GM23338 (cell line): ENCODE results near the gene AK3. TPM values are rescaled to one million over a fixed set of nuclear protein-coding genes. Genes with fewer than 3 reads are reported as not detected.
"Not testable (repeated sequence)": the region's sequence is repeated elsewhere in the genome, so short reads cannot be mapped to it uniquely, and the experiment has no call there.

ENCODE experiments used
- ATAC-seq: fragments of 200-7000 bp; cut with Tn5 transposase; 3 replicates; pipeline ENCODE4 v1.9.1; 2020
- DNase-seq: peaks from one replicate; pipeline ENCODE4 v3.0.0-alpha.2; 2015; ENCODE audit warnings: low spot score
- H2AFZ ChIP-seq: fragments of 200-600 bp; sonication (generic); 2 replicates; pipeline ENCODE4 v1.8.0; 2016; ENCODE audit warnings: antibody characterized with exemption, mild to moderate bottlenecking, moderate library complexity
- H3F3A ChIP-seq: fragments of 200-600 bp; sonication (generic); replicated peaks from 2 replicates; pipeline ENCODE4 v1.8.0; 2017; ENCODE audit warnings: antibody characterized with exemption, mixed run types, low read depth
- H3K27ac ChIP-seq: fragments of 200-600 bp; sonication (generic); 2 replicates; pipeline ENCODE4 v1.6.1; 2016; ENCODE audit warnings: low read depth
- H3K27me3 ChIP-seq: fragments of 200-600 bp; sonication (generic); 2 replicates; pipeline ENCODE4 v1.8.0; 2016; ENCODE audit warnings: mild to moderate bottlenecking, mixed run types, moderate library complexity; ENCODE audit not compliant: insufficient read depth
- H3K36me3 ChIP-seq: fragments of 200-600 bp; sonication (generic); 2 replicates; pipeline ENCODE4 v1.8.0; 2016; ENCODE audit warnings: mild to moderate bottlenecking; ENCODE audit not compliant: insufficient read depth
- H3K4me1 ChIP-seq: fragments of 200-600 bp; sonication (generic); 2 replicates; pipeline ENCODE4 v1.8.0; 2016; ENCODE audit warnings: mild to moderate bottlenecking, moderate library complexity; ENCODE audit not compliant: insufficient read depth
- H3K4me2 ChIP-seq: fragments of 200-600 bp; sonication (generic); 2 replicates; pipeline ENCODE4 v1.7.1; 2017; ENCODE audit warnings: mixed run types
- H3K4me3 ChIP-seq: fragments of 200-600 bp; sonication (generic); 2 replicates; pipeline ENCODE4 v1.6.1; 2016; ENCODE audit warnings: mixed run types
- H3K79me2 ChIP-seq: fragments of 200-600 bp; sonication (generic); replicated peaks from 2 replicates; pipeline ENCODE4 v1.8.0; 2017; ENCODE audit warnings: mild to moderate bottlenecking; ENCODE audit not compliant: insufficient read depth
- H3K9me2 ChIP-seq: fragments of 200-600 bp; sonication (generic); 2 replicates; pipeline ENCODE4 v1.8.0; 2017; ENCODE audit not compliant: insufficient read depth
- H4K20me1 ChIP-seq: fragments of 200-600 bp; sonication (generic); replicated peaks from 2 replicates; pipeline ENCODE4 v1.8.0; 2017; ENCODE audit warnings: mild to moderate bottlenecking; ENCODE audit not compliant: insufficient read depth
- H3K27ac Mint-ChIP-seq: 2 replicates; pipeline ENCODE4 v1.8.0; 2020; ENCODE audit warnings: inconsistent platforms, mild to moderate bottlenecking, moderate library complexity, mixed read lengths
- H3K27me3 Mint-ChIP-seq: 3 replicates; pipeline ENCODE4 v1.8.0; 2022; ENCODE audit warnings: low read depth, mild to moderate bottlenecking, moderate library complexity, mixed read lengths, inconsistent platforms; ENCODE audit not compliant: insufficient read depth, poor library complexity
- H3K36me3 Mint-ChIP-seq: 3 replicates; pipeline ENCODE4 v1.8.0; 2021; ENCODE audit warnings: low read depth, mild to moderate bottlenecking, inconsistent platforms, moderate library complexity, mixed read lengths
- H3K4me1 Mint-ChIP-seq: 3 replicates; pipeline ENCODE4 v1.8.0; 2020; ENCODE audit warnings: mild to moderate bottlenecking, inconsistent platforms, mixed read lengths
- H3K4me3 Mint-ChIP-seq: 3 replicates; pipeline ENCODE4 v1.8.0; 2021; ENCODE audit warnings: moderate library complexity, mild to moderate bottlenecking, inconsistent platforms, mixed read lengths
- H3K9me3 Mint-ChIP-seq: 3 replicates; pipeline ENCODE4 v1.8.0; 2020; ENCODE audit warnings: moderate library complexity, mild to moderate bottlenecking, inconsistent platforms, mixed read lengths
- EZH2phosphoT487 ChIP-seq: fragments of 200-600 bp; sonication (generic); IDR thresholded peaks from one replicate; pipeline ENCODE4 v1.8.1; 2018; ENCODE audit warnings: antibody characterized with exemption; ENCODE audit not compliant: unreplicated experiment
- JUNB ChIP-seq: IDR thresholded peaks from one replicate; pipeline ENCODE4 v1.6.1; 2016; ENCODE audit warnings: antibody characterized with exemption; ENCODE audit not compliant: unreplicated experiment
- NANOG ChIP-seq: IDR thresholded peaks from 2 replicates; pipeline ENCODE4 v1.6.1; 2016; ENCODE audit warnings: antibody characterized with exemption, borderline replicate concordance
- STAT1 ChIP-seq: IDR thresholded peaks from one replicate; pipeline ENCODE4 v1.6.1; 2016; ENCODE audit warnings: antibody characterized with exemption; ENCODE audit not compliant: unreplicated experiment
- ZNF114 ChIP-seq: fragments of 250-450 bp; sonication (Bioruptor Pico); IDR thresholded peaks from 2 replicates; pipeline ENCODE4 v1.5.0; 2020; ENCODE audit warnings: mild to moderate bottlenecking, moderate library complexity
- polyA plus RNA-seq: library from polyadenylated mRNA; unstranded; fragments of >200 nt; fragmentation: Nextera tagmentation; extraction: Ambion mirVana; gene quantifications from 2 replicates; pipeline ENCODE4 v1.2.1, GENCODE V29; 2016
- total RNA-seq: library from RNA; depleted of rRNA; stranded (reverse); fragments of >200 nt; shearing (Covaris generic); gene quantifications from 2 replicates; pipeline ENCODE4 v1.2.3, GENCODE V29; 2014; rRNA removed
- TF ChIP-seq, protein P1 (sequence below), 2 experiments: fragments of 200-600 bp in 1 of 2; sonication (generic) in 1 of 2; conservative IDR thresholded peaks; 2 replicates each; pipeline versions ENCODE4 v1.5.1 to v1.6.1; 2016 to 2017; ENCODE audit warnings: antibody characterized with exemption in 2 of 2, low read depth in 2 of 2, mild to moderate bottlenecking in 2 of 2, moderate library complexity in 1 of 2
- TF ChIP-seq, protein P2 (sequence below): IDR thresholded peaks from 2 replicates; pipeline ENCODE4 v1.6.1; 2016; ENCODE audit warnings: antibody characterized with exemption

The AK3 gene
- total and polyA plus RNA-seq, 2 experiments from 2014 or later: 30.1 to 40.2 TPM

DNA sequence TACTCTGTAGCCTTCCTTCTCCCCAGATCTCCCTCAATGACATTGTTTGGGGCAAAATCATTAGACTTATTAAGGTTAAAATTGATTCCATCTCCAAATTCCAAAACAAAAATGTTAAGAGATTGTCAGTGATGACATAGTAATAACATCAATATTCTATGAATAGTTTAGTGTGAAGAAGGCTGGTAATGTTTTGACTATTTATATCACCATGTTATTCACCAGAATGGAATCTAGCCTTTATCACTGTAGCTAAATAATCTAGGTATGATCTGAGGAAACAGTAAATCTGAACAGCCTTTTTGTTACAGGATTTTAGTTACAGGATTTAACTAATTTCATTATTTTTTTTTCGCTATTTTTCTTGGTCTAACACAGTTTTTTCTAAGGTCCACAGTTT lies 79.8 kb downstream of the AK3 start:
- Histone ChIP-seq H3K27me3 (no peaks in the 10 kb centered on the region), H4K20me1 (no peaks in the 10 kb centered on the region), H3K4me1 (peaks cover 53% of the 10 kb centered on the region), H3F3A (no peaks in the 10 kb centered on the region), H3K4me2 (peak overlapping the region; percentile 70), H3K36me3 (no peaks in the 10 kb centered on the region), H2AFZ (no peak overlapping the region; the same call in 1 of the 2 replicates), H3K79me2 (peaks cover 13% of the 10 kb centered on the region; the same call in 1 of the 2 replicates), H3K9me2 (no peaks in the 10 kb centered on the region), H3K4me3 (peak overlapping the region; percentile 79), H3K27ac (peak overlapping the region; percentile 26; the same call in 1 of the 2 replicates)
- 0 out of 3 replicates have a peak, but pooled peaks cover 3% of the 10 kb centered on the region for H3K9me3 Mint-ChIP-seq
- TF ChIP-seq JUNB (no peak), EZH2phosphoT487 (no peak), ZNF114 (CRISPR knock-in tag) (no peak), NANOG (no peak), STAT1 (no peak)
- TF ChIP-seq, protein P1, sequence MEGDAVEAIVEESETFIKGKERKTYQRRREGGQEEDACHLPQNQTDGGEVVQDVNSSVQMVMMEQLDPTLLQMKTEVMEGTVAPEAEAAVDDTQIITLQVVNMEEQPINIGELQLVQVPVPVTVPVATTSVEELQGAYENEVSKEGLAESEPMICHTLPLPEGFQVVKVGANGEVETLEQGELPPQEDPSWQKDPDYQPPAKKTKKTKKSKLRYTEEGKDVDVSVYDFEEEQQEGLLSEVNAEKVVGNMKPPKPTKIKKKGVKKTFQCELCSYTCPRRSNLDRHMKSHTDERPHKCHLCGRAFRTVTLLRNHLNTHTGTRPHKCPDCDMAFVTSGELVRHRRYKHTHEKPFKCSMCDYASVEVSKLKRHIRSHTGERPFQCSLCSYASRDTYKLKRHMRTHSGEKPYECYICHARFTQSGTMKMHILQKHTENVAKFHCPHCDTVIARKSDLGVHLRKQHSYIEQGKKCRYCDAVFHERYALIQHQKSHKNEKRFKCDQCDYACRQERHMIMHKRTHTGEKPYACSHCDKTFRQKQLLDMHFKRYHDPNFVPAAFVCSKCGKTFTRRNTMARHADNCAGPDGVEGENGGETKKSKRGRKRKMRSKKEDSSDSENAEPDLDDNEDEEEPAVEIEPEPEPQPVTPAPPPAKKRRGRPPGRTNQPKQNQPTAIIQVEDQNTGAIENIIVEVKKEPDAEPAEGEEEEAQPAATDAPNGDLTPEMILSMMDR (conservative IDR thresholded peaks at IDR 0.05; ENCODE audit: low read depth in 2 of 2): no peak
- TF ChIP-seq, protein P2, sequence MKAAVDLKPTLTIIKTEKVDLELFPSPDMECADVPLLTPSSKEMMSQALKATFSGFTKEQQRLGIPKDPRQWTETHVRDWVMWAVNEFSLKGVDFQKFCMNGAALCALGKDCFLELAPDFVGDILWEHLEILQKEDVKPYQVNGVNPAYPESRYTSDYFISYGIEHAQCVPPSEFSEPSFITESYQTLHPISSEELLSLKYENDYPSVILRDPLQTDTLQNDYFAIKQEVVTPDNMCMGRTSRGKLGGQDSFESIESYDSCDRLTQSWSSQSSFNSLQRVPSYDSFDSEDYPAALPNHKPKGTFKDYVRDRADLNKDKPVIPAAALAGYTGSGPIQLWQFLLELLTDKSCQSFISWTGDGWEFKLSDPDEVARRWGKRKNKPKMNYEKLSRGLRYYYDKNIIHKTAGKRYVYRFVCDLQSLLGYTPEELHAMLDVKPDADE: no peak
- H3K4me1 Mint-ChIP-seq: peaks cover 59% of the 10 kb centered on the region
- DNase-seq (no peak), ATAC-seq (no peak)
- peak overlapping the region; percentile 75 for H3K4me3 Mint-ChIP-seq
- H3K27me3 Mint-ChIP-seq: peaks cover 7% of the 10 kb centered on the region
- H3K27ac Mint-ChIP-seq: no peak overlapping the region
- peaks cover 4% of the 10 kb centered on the region; the same call in 1 of the 3 replicates for H3K36me3 Mint-ChIP-seq

DNA sequence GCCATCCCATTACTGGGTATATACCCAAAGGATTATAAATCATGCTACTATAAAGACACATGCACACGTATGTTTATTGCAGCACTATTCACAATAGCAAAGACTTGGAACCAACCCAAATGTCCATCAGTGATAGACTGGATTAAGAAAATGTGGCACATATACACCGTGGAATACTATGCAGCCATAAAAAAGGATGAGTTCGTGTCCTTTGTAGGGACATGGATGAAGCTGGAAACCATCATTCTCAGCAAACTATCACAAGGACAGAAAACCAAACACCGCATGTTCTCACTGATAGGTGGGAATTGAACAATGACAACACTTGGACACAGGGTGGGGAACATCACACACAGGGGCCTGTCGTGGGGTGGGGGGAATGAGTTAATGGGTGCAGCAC lies 80.3 kb downstream of the AK3 start:
- not testable (repeated sequence) for H4K20me1 ChIP-seq, H3K4me3 ChIP-seq, DNase-seq, H3K36me3 Mint-ChIP-seq, H3K27ac Mint-ChIP-seq, H3K9me2 ChIP-seq, H3K9me3 Mint-ChIP-seq, H3K4me2 ChIP-seq, H3K4me3 Mint-ChIP-seq, H3K27me3 Mint-ChIP-seq, H3K36me3 ChIP-seq, H3K27me3 ChIP-seq, H3K27ac ChIP-seq, H3F3A ChIP-seq, ATAC-seq, H2AFZ ChIP-seq
- Histone ChIP-seq H3K4me1 (peaks cover 55% of the 10 kb centered on the region), H3K79me2 (peaks cover 13% of the 10 kb centered on the region; the same call in 1 of the 2 replicates)
- H3K4me1 Mint-ChIP-seq: peaks cover 59% of the 10 kb centered on the region

Other genes starting within 250 kb of the AK3 start
- 13.2 and 15.2 TPM in 2 replicates for gene PLPP6, start 78.9 kb downstream of the AK3 start, total RNA-seq
- 5.8 and 6.3 TPM in 2 replicates for gene PLPP6, start 78.9 kb downstream of the AK3 start, polyA plus RNA-seq
- gene SPATA6L, start 74.7 kb downstream of the AK3 start, total RNA-seq: 0.39 and 1.7 TPM in 2 replicates
- gene SPATA6L, start 74.7 kb downstream of the AK3 start, polyA plus RNA-seq: 1.9 and 2.2 TPM in 2 replicates
- 26.9 and 28.9 TPM in 2 replicates for gene CDC37L1, start 61.6 kb downstream of the AK3 start, total RNA-seq
- 24.0 and 29.6 TPM in 2 replicates for gene CDC37L1, start 61.6 kb downstream of the AK3 start, polyA plus RNA-seq
- 41.2 and 44.1 TPM in 2 replicates for gene RCL1, start 51.7 kb upstream of the AK3 start, total RNA-seq
- gene RCL1, start 51.7 kb upstream of the AK3 start, polyA plus RNA-seq: 19.3 and 20.7 TPM in 2 replicates
- gene JAK2, start 244.1 kb upstream of the AK3 start, total RNA-seq: 1.5 and 3.0 TPM in 2 replicates
- 0.52 and 1.1 TPM in 2 replicates for gene JAK2, start 244.1 kb upstream of the AK3 start, polyA plus RNA-seq